GM18505 (cell line): Measurements from ENCODE around the gene PDYN.

Experiments used
- ATAC-seq: cut with Tn5 transposase; IDR thresholded peaks from one replicate; pipeline ENCODE4 v1.9.1; 2021; ENCODE audit not compliant: unreplicated experiment
- POLR2A ChIP-seq: IDR thresholded peaks from 4 replicates; pipeline ENCODE4 v1.6.1; 2011; ENCODE audit warnings: borderline replicate concordance; ENCODE audit not compliant: insufficient read depth, insufficient read length; ENCODE audit errors: extremely low read depth

The PDYN gene

DNA sequence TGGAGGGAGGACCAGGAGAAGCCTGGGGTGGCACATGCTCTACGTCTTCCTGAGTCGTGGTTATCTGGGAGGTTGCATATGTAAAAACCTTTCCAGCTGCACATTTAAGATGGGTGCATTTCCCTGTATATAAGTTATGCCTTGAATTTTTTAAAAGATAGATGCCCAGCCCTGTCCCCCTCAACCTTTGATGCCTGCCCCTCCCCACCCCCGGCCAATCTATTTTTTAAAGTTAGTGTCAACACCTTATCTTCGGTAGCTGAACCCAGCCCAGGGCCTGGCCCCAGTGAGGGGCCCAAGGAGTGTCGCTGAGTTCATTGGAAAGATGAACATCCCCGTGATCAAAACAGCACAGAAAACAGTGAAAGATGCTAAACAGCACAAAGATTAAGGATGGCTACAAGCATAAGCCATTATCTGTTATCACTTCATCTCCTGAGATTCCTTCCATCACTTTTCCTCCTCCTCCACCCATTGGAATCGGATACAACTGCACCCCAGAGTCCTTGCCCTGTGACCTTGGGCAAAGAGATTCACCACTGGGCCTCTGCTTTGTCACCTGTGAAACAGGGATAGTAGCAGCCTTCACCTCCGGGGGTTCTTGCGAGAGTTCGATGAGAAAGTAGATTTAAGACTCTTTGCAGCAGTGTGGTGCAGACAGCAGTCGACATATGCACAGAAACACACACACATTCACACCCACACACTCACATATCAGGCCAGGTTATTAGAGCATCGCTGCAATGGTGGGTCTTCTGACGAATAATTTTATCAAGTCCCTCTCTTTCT is 51.2 kb downstream of the PDYN start:
- ATAC-seq: no peak
- TF ChIP-seq POLR2A: no peak

DNA sequence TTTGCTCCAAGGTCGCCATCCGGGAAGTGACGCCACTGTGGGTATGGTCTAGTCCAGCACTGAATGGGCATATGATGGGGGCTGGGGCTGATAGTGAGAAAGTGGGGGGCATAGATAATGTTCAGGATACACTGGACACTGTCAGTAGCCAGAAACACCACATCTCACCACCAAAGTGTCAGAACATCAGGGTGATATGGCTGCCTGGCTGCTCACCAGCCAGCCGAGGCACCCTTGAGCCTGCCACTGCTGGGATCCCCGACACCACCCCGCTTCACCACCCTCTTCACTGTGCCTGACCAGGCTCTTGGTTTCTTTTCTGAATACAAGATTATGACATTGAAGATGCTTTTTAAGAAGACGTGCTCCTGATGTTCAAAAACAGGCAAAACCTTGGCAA is 51.8 kb downstream of the PDYN start:
- no peak for TF ChIP-seq POLR2A

DNA sequence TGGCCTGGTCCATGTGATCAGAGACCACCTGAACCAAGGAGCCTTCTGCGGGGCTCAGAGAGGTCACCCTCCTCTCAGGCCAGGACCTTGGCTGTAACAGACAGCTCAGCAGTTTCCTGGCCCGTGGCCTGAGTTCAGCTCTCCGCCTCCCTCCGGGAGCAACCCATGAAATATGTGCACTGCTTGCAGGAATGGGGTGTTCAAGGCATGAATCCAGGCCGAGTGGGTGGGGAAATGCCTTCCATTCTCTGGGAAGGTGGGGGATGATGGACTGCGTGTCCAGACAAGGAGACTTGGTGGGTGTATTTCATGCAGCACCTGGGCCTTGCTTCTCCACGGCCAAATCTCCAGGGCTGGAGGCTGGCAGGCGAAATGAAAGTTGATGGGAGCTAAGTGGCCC is 52.6 kb downstream of the PDYN start:
- TF ChIP-seq POLR2A: no peak
- ATAC-seq: no peak

More for the DNA sequence above, 51.8 kb downstream of the PDYN start:
- ATAC-seq: no peak

DNA sequence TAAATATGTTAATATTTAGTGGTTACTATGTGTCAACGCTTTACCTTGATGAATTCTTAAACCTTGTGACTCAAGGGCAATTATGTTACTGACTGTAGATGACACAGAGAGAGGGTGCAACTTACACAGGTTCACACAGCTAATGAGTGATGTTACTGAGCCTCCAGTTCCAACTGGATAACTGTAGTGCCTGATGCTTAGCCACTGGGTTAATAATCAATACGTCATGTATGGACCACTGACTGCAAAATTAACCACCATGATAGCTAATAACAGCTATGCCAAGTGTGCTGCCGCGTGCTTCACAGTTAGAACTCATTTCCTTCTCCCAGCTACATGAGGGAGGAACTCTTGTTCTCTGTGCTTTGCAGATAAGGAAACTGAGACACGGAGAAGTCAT is 53.3 kb downstream of the PDYN start:
- no peak for TF ChIP-seq POLR2A
- ATAC-seq: no peak

DNA sequence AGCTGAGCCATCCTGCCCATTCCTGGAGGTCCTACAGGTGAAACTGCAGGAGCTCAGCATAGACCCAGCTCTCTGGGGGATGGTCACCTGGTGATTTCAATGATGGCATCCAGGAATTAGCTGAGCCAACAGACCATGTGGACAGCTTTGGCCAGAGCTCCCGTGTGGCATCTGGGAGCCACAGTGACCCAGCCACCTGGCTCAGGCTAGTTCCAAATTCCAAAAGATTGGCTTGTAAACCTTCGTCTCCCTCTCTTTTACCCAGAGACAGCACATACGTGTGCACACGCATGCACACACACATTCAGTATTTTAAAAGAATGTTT is 54.6 kb downstream of the PDYN start:
- TF ChIP-seq POLR2A: no peak
- ATAC-seq: no peak

DNA sequence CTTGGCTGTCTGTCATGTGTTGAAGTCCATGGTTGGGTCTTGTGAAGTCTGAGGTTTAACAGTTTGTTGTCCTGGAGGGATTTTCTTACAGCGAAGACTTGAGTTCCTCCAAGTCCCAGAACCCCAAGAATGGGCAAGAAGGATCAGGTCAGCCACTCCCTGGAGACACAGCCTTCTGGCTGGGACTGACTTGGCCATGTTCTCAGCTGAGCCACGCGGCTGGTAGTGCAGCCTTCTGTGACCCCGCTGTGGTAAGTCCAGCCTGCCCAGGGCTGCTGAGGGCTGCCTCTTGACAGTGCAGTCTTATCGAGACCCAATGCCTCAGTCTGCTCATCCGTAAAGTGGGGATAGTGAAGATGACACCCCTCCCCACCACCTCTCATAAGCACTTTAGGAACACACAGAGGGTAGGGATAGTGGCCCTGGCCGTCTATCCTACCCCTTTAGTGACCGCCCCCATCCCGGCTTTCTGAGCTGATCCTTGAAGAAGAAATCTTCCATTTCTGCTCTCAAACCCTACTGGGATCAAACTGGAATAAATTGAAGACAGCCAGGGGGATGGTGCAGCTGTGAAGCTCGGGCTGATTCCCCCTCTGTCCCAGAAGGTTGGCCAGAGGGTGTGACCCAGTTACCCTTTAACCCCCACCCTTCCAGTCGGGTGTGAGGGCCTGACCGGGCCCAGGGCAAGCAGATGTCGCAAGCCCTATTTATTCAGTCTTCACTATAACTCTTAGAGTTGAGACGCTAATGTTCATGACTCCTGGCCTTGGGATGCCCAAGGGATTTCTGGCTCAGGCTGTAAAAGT is 55.2 kb downstream of the PDYN start:
- ATAC-seq: no peak
- TF ChIP-seq POLR2A: no peak

DNA sequence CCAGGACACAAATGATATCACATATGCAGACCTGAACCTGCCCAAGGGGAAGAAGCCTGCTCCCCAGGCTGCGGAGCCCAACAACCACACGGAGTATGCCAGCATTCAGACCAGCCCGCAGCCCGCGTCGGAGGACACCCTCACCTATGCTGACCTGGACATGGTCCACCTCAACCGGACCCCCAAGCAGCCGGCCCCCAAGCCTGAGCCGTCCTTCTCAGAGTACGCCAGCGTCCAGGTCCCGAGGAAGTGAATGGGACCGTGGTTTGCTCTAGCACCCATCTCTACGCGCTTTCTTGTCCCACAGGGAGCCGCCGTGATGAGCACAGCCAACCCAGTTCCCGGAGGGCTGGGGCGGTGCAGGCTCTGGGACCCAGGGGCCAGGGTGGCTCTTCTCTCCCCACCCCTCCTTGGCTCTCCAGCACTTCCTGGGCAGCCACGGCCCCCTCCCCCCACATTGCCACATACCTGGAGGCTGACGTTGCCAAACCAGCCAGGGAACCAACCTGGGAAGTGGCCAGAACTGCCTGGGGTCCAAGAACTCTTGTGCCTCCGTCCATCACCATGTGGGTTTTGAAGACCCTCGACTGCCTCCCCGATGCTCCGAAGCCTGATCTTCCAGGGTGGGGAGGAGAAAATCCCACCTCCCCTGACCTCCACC is 56.4 kb downstream of the PDYN start:
- TF ChIP-seq POLR2A: no peak
- ATAC-seq: no peak

DNA sequence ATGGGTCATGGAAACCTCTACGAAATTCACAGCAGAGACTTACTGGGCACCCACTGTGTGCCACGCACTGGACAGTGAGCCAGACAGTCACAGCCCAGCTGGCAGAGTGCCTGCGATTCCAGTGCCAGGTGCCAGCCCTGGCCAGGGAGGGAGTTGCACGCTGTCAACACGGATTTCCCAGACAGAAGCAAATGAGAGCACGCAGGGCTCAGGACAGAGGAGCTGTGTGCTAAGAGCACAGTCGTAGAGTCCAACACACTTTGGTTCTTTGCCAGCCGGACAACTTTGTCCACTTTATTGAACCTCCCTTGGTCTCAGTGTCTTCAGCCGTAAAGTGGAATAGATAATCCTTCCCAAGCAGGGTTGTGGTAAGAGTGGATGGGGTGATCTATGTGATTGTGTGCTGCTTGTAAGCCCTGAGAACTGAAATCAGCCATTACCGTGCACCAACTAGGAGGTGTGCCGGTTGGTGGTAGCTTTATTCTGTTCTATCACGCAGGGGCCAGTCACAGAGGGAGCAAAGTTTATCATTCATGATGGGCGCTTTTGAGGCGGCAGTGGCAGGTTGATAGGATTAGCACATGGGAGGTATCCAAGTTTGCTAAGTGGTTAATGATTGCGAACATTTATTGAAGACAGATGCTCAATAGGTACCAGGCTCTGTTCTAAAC is 58.0 kb downstream of the PDYN start:
- no peak for ATAC-seq
- no peak for TF ChIP-seq POLR2A

DNA sequence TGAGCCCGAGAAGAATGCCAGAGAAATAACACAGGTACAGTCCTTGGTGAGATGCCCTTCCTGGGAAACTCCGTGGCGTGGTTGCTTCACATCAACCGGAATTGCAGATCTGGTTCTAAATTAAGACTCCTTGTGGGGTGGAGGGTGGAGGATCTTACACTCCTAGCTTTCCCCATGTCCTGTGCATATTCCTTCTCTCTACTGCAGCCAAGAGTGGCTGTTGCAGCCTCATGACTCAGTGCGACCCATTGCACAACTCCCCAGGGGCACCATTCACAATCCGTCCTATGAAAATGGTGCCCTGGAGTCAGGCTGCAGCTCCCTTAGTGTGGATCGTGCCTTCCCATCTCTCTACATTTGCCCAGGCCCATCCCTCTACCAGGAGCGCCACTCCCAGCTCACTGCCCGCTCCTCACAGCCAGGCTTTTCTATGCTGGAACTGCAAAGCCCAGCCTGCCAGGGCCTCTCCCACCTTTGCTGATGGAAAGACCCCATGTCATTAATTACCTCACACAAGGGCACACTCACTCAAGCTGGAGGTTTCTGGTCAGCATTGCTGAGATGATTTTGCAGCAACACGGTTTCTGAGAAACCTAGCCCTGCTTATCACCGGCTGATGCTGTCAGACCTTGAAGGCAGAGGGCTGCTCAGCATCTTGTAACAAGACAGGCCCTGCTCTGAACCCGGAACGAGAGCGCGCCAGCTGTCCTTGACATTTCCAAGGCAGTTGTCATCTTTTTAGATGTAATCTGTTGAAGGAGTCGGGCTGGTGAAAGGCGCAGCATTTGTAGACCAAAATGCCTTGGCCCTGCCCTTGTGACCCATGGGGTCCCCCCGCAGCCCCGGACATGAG is 58.9 kb downstream of the PDYN start:
- no peak for ATAC-seq
- no peak for TF ChIP-seq POLR2A

DNA sequence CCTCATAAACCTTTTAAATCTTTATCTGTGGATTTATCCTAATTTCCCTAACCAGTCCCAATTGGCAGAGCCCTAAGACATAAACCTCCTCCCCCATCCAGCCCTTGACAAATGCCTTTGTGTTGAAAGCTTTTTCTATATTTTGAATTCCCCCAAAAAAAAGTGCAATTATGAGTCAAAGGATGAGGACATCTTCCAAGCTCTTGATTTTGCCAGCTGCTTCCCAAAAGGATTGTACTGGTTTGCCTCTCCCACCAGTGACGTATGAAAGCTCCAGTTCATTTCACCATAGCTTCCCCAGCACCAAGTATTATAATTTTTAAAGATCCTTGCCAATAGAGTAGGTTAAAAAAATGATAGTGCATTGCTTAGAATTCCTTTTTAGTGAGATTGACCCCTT is 59.7 kb downstream of the PDYN start:
- no peak for TF ChIP-seq POLR2A
- ATAC-seq: no peak

DNA sequence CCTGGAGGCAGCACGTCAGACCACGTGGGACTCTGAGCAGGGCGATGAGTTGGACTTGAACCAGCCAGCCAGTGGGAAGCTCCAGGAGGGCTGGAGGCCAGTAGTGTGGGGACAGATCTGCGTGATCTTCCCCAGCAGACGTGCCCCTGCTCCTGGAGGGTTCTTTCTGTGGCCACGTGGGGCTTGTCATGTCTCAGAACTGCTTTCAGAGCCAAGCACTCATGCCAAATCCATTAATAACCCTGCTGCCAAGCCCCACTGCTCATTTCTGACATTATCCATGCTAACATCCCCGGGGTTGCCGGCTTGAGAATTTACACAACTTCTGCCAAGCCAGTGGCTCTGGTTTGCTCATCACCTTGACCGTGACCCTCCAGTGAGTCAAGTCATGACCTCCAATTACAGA is 60.4 kb downstream of the PDYN start:
- TF ChIP-seq POLR2A: no peak
- no peak for ATAC-seq

DNA sequence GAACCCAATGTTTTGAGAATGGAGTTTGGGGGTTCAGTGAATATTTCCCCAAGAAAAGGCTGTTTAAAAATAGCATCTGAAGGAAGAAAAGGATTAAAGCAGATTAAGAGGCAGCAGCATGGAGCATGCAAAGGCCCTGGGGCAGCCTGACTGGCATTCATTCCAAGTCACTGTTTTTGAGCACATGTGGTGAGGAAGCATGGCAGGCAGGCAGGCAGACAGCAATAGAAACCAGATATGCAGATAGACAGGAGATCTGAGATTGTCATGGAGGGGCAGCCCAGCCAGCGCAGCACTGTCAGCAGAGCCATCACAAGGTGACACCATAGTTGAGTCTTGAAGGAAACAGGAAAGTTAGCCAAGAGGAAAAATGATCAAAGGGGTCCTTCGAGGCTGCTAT is 60.9 kb downstream of the PDYN start:
- ATAC-seq: no peak

More for the DNA sequence above, 60.9 kb downstream of the PDYN start:
- no peak for TF ChIP-seq POLR2A
